Hepatocyte (in vitro differentiated cells): ENCODE measurements around the gene C11orf86. TPM values are rescaled to one million over a fixed set of nuclear protein-coding genes. Genes with fewer than 3 reads are reported as not detected.

Experiments used
- DNase-seq: peaks from one replicate; pipeline ENCODE4 v3.0.0-alpha.2; 2016; ENCODE audit warnings: low spot score
- H2AFZ ChIP-seq: fragments of 200-600 bp; sonication (generic); 2 replicates; pipeline ENCODE4 v1.6.0; 2016; ENCODE audit warnings: antibody characterized with exemption, mild to moderate bottlenecking
- H3K27ac ChIP-seq: fragments of 200-600 bp; sonication (generic); 2 replicates; pipeline ENCODE4 v1.5.1; 2016; ENCODE audit warnings: mild to moderate bottlenecking
- H3K27me3 ChIP-seq: fragments of 200-600 bp; sonication (generic); 2 replicates; pipeline ENCODE4 v1.6.1; 2016
- H3K36me3 ChIP-seq: fragments of 200-600 bp; sonication (generic); replicated peaks from 2 replicates; pipeline ENCODE4 v1.5.1; 2016; ENCODE audit warnings: low read depth; ENCODE audit not compliant: insufficient read depth
- H3K4me1 ChIP-seq: fragments of 200-600 bp; sonication (generic); 2 replicates; pipeline ENCODE4 v1.5.1; 2016; ENCODE audit warnings: mild to moderate bottlenecking, moderate library complexity; ENCODE audit not compliant: insufficient read depth
- H3K4me2 ChIP-seq: fragments of 200-600 bp; sonication (generic); 2 replicates; pipeline ENCODE4 v1.6.0; 2016
- H3K4me3 ChIP-seq: fragments of 200-600 bp; sonication (generic); 2 replicates; pipeline ENCODE4 v1.5.1; 2016; ENCODE audit warnings: mild to moderate bottlenecking
- H3K79me2 ChIP-seq: fragments of 200-600 bp; sonication (generic); 2 replicates; pipeline ENCODE4 v1.6.0; 2017; ENCODE audit warnings: mild to moderate bottlenecking
- H3K9me2 ChIP-seq: fragments of 200-600 bp; sonication (generic); replicated peaks from 2 replicates; pipeline ENCODE4 v1.6.0; 2017; ENCODE audit warnings: mild to moderate bottlenecking; ENCODE audit not compliant: insufficient read depth
- H3K9me3 ChIP-seq: fragments of 200-600 bp; sonication (generic); 2 replicates; pipeline ENCODE4 v1.5.1; 2016; ENCODE audit warnings: low read depth, mild to moderate bottlenecking
- H4K20me1 ChIP-seq: fragments of 200-600 bp; sonication (generic); 2 replicates; pipeline ENCODE4 v1.6.0; 2016; ENCODE audit warnings: mild to moderate bottlenecking; ENCODE audit not compliant: insufficient read depth, poor library complexity, severe bottlenecking
- EZH2 ChIP-seq: fragments of 200-600 bp; sonication (generic); IDR thresholded peaks from 2 replicates; pipeline ENCODE4 v1.6.1; 2016; ENCODE audit warnings: antibody characterized with exemption, mild to moderate bottlenecking, borderline replicate concordance
- EZH2phosphoT487 ChIP-seq: fragments of 200-600 bp; sonication (generic); IDR thresholded peaks from one replicate; pipeline ENCODE4 v1.6.1; 2018; ENCODE audit warnings: antibody characterized with exemption, mild to moderate bottlenecking, low read depth, moderate library complexity; ENCODE audit not compliant: unreplicated experiment, severe bottlenecking
- WGBS: methylation state at CpG from one replicate; pipeline ENCODE4 v1.1.6; 2016; ENCODE audit warnings: low lambda C conversion rate; ENCODE audit errors: missing lambda C conversion rate; 5-methylcytosine and 5-hydroxymethylcytosine counted together
- polyA plus RNA-seq: library from polyadenylated mRNA; unstranded; fragments of >200 nt; fragmentation: Nextera tagmentation; extraction: Ambion mirVana; gene quantifications from 2 replicates; pipeline ENCODE4 v1.2.1, GENCODE V29; 2016
- total RNA-seq: library from RNA; depleted of rRNA; stranded (reverse); fragments of >200 nt; gene quantifications from 2 replicates; pipeline ENCODE4 v1.2.3, GENCODE V29; 2014
- TF ChIP-seq, protein P1 (sequence below): fragments of 200-600 bp; sonication (generic); IDR thresholded peaks from 2 replicates; pipeline ENCODE4 v1.5.1; 2016; ENCODE audit warnings: antibody characterized with exemption, mild to moderate bottlenecking; ENCODE audit not compliant: poor library complexity

C11orf86 gene
- total and polyA plus RNA-seq, 2 experiments from 2014 or later, result 1.5 to 2.6 TPM

- Histone ChIP-seq H3K36me3 (no peaks in the 10 kb centered on the region), H3K4me1 (peaks cover 38% of the 10 kb centered on the region), H3K27ac (peak overlapping the region; percentile 81), H3K79me2 (peaks cover 17% of the 10 kb centered on the region), H3K9me3 (no peaks in the 10 kb centered on the region), H3K9me2 (no peaks in the 10 kb centered on the region), H3K4me2 (peak overlapping the region; percentile 63), H3K4me3 (no peak overlapping the region), H3K27me3 (no peaks in the 10 kb centered on the region), H4K20me1 (no peaks in the 10 kb centered on the region), H2AFZ (no peak overlapping the region)
- WGBS, result 45% methylated on average over 7 of the region's 7 CpGs
- DNase-seq, result peak; percentile 52
- TF ChIP-seq EZH2phosphoT487, result no peak
- no peak for TF ChIP-seq EZH2
- TF ChIP-seq, protein P1, sequence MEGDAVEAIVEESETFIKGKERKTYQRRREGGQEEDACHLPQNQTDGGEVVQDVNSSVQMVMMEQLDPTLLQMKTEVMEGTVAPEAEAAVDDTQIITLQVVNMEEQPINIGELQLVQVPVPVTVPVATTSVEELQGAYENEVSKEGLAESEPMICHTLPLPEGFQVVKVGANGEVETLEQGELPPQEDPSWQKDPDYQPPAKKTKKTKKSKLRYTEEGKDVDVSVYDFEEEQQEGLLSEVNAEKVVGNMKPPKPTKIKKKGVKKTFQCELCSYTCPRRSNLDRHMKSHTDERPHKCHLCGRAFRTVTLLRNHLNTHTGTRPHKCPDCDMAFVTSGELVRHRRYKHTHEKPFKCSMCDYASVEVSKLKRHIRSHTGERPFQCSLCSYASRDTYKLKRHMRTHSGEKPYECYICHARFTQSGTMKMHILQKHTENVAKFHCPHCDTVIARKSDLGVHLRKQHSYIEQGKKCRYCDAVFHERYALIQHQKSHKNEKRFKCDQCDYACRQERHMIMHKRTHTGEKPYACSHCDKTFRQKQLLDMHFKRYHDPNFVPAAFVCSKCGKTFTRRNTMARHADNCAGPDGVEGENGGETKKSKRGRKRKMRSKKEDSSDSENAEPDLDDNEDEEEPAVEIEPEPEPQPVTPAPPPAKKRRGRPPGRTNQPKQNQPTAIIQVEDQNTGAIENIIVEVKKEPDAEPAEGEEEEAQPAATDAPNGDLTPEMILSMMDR, result no peak
Measured at GRCh38 chr11:66951927-66952337, 23.2 kb upstream of the C11orf86 start.

- no peak for DNase-seq
- Histone ChIP-seq H3K27ac (peak overlapping the region; percentile 81), H3K27me3 (no peaks in the 10 kb centered on the region), H3K36me3 (no peaks in the 10 kb centered on the region), H3K79me2 (peaks cover 15% of the 10 kb centered on the region), H4K20me1 (no peaks in the 10 kb centered on the region), H2AFZ (no peak overlapping the region), H3K4me1 (peaks cover 46% of the 10 kb centered on the region), H3K4me2 (peak overlapping the region; percentile 56), H3K4me3 (no peak overlapping the region), H3K9me2 (no peaks in the 10 kb centered on the region), H3K9me3 (no peaks in the 10 kb centered on the region)
- WGBS, result 69% methylated on average over 13 of the region's 13 CpGs
- TF ChIP-seq EZH2, result no peak
- TF ChIP-seq, protein P1, result no peak
- no peak for TF ChIP-seq EZH2phosphoT487
Measured at GRCh38 chr11:66953081-66953833, 21.8 kb upstream of the C11orf86 start.

DNA sequence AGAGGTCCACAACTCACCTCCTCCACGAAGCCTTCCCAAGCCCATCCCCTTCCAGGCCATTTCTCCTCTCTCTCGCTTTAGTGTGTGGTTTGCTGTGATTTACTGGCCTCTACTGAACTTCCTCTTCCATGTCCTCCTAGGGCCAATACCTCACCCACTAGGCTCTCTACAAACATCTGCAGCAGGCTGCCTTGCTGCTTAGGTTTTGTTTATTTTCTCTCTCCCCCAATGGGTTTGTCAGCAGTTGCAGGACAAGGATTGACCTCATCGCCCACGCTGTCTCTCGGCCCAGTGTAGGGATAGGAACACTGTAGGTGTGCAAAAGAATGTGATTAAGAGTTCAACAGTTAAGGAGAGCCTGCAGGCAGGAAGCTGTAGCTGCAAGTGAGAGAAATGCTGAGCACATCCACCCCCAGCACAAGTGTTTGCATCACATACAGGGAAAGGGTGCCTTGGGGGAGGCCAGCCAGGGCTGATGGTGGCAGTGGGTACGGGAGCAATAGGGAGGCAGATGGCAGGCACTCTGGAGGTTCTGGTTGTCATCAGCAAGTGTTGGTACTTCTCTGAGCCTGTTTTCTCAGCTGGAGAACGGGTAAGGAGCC, 18.3 kb upstream of the C11orf86 start:
- no peak overlapping the region for H2AFZ ChIP-seq
- no peak overlapping the region for H3K4me3 ChIP-seq
- TF ChIP-seq EZH2phosphoT487 (no peak), EZH2 (no peak)
- TF ChIP-seq, protein P1, result no peak
- H3K9me2 ChIP-seq, result no peaks in the 10 kb centered on the region
- H3K27ac ChIP-seq, result peak overlapping the region; percentile 58
- 46% methylated on average over 7 of the region's 7 CpGs for WGBS
- peak; percentile 73 for DNase-seq
- no peaks in the 10 kb centered on the region for H3K9me3 ChIP-seq
- no peaks in the 10 kb centered on the region for H3K36me3 ChIP-seq
- no peaks in the 10 kb centered on the region for H3K27me3 ChIP-seq
- peaks cover 10% of the 10 kb centered on the region for H3K79me2 ChIP-seq
- no peaks in the 10 kb centered on the region for H4K20me1 ChIP-seq
- H3K4me1 ChIP-seq, result peaks cover 33% of the 10 kb centered on the region
- H3K4me2 ChIP-seq, result peak overlapping the region; percentile 81
